Measurements from ENCODE around the gene HOXC9. TPM values are rescaled to one million over a fixed set of nuclear protein-coding genes. Genes with fewer than 3 reads are reported as not detected.

HOXC9 gene
- total RNA-seq, 6 donors from 2014 or later = 0.17 to 0.23 TPM; not detected in 4

GRCh38 chr12:54052438-54053002 lies 52.6 kb downstream of the HOXC9 start:
- 27 to 34% methylated on average over 3 to 10 of the region's 10 CpGs for WGBS, 2 donors
- Histone ChIP-seq H3K4me1 (peaks cover 0 to 18% (median 5%) of the 10 kb centered on the region in 4 donors), H3K27ac (no peak overlapping the region), H3K4me3 (no peak overlapping the region), H3K36me3 (no peaks in the 10 kb centered on the region), H3K27me3 (peaks cover 1 to 51% (median 32%) of the 10 kb centered on the region in 4 donors), H3K9me3 (no peaks in the 10 kb centered on the region)
- TF ChIP-seq, protein P1, sequence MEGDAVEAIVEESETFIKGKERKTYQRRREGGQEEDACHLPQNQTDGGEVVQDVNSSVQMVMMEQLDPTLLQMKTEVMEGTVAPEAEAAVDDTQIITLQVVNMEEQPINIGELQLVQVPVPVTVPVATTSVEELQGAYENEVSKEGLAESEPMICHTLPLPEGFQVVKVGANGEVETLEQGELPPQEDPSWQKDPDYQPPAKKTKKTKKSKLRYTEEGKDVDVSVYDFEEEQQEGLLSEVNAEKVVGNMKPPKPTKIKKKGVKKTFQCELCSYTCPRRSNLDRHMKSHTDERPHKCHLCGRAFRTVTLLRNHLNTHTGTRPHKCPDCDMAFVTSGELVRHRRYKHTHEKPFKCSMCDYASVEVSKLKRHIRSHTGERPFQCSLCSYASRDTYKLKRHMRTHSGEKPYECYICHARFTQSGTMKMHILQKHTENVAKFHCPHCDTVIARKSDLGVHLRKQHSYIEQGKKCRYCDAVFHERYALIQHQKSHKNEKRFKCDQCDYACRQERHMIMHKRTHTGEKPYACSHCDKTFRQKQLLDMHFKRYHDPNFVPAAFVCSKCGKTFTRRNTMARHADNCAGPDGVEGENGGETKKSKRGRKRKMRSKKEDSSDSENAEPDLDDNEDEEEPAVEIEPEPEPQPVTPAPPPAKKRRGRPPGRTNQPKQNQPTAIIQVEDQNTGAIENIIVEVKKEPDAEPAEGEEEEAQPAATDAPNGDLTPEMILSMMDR (IDR thresholded peaks at IDR 0.05) = no peak
- TF ChIP-seq EP300 (IDR thresholded peaks at IDR 0.05) (no peak), POLR2A (IDR thresholded peaks at IDR 0.05) (no peak), POLR2AphosphoS5 (IDR thresholded peaks at IDR 0.05) (no peak)
- ATAC-seq (ENCODE audit: low FRiP score in 2 of 2) = peak in 1 of 2 donors; percentile 8
- no peak for DNase-seq

Small RNA genes within 50 kb of the gene (small RNA-seq; reads per million reads assigned to genes)
- gene AC012531.3 (0 reads per million in 4 donors), gene AC012531.4 (0 reads per million in 4 donors), gene HOXC5 (0 reads per million in 4 donors), gene MIR196A2 (0.12 to 4.6 (median 0.67) reads per million in 4 donors), gene MIR615 (0 to 0.44 (median 0.09) reads per million in 4 donors), gene RF01905 (0 reads per million in 4 donors), gene RF01906 (0 reads per million in 4 donors)

Other genes with a start within 250 kb of the HOXC9 start
- not detected for gene CISTR, start 248.2 kb upstream of the HOXC9 start, total RNA-seq
- gene HOXC13, start 61.3 kb upstream of the HOXC9 start, total RNA-seq = not detected
- gene HOXC12, start 45.3 kb upstream of the HOXC9 start, total RNA-seq = not detected
- not detected for gene HOXC11, start 27.0 kb upstream of the HOXC9 start, total RNA-seq
- gene HOTAIR, start 25.2 kb upstream of the HOXC9 start, total RNA-seq = not detected
- gene HOXC10, start 15.0 kb upstream of the HOXC9 start, total RNA-seq = not detected
- not detected for gene HOXC8, start 8.8 kb downstream of the HOXC9 start, total RNA-seq
- gene HOXC6, start 28.3 kb downstream of the HOXC9 start, total RNA-seq = under 1 TPM in 2 of 6 donors, not detected in 4; 0.40 to 0.92 TPM
- under 1 TPM in 3 of 6 donors, not detected in 3; 0.11 to 0.22 (median 0.17) TPM for gene HOXC5, start 32.9 kb downstream of the HOXC9 start, total RNA-seq
- gene HOXC4, start 53.7 kb downstream of the HOXC9 start, total RNA-seq = 1 to 10 TPM in 1 of 6 donors, under 1 TPM in 2, not detected in 3; 0.40 to 1.0 (median 0.59) TPM
- 10 to 100 TPM; 19.8 to 54.5 (median 28.6) TPM for gene SMUG1, start 188.8 kb downstream of the HOXC9 start, total RNA-seq

Data from upper lobe of left lung (tissue), 6 donors.